C4-2B (cell line): Measurements from ENCODE around the gene ANKRD16.
"Not testable (repeated sequence)": the region's sequence is repeated elsewhere in the genome, so short reads cannot be mapped to it uniquely, and the experiment has no call there.

ENCODE experiments used
- H3K27ac ChIP-seq: fragments of 450-650 bp; 2 replicates; pipeline ENCODE4 v1.5.1; 2017
- ZFX ChIP-seq: fragments of 450-650 bp; IDR thresholded peaks from 2 replicates; pipeline ENCODE4 v1.6.1; 2017
- TF ChIP-seq, protein P1 (sequence below): fragments of 450-650 bp; conservative IDR thresholded peaks from 2 replicates; pipeline ENCODE4 v1.5.1; 2017; ENCODE audit warnings: mild to moderate bottlenecking

The ANKRD16 gene

DNA sequence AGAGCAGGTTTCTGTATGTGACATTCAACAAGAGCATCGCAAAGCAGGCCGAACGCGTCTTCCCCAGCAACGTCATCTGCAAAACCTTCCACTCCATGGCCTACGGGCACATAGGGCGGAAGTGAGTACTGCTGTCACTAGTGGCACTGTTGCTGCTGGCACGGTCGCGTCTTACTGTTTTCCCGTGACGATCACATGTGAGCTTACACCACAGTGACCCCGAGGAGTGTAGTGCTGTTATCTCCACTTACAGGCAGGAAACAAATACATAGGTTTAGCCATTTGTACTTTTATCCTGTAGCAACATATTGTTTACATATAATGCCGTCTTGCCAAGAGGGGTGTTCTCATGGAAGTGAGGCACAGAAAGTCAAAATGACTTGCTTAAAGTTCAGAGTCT lies 25.8 kb upstream of the ANKRD16 start:
- TF ChIP-seq, protein P1, sequence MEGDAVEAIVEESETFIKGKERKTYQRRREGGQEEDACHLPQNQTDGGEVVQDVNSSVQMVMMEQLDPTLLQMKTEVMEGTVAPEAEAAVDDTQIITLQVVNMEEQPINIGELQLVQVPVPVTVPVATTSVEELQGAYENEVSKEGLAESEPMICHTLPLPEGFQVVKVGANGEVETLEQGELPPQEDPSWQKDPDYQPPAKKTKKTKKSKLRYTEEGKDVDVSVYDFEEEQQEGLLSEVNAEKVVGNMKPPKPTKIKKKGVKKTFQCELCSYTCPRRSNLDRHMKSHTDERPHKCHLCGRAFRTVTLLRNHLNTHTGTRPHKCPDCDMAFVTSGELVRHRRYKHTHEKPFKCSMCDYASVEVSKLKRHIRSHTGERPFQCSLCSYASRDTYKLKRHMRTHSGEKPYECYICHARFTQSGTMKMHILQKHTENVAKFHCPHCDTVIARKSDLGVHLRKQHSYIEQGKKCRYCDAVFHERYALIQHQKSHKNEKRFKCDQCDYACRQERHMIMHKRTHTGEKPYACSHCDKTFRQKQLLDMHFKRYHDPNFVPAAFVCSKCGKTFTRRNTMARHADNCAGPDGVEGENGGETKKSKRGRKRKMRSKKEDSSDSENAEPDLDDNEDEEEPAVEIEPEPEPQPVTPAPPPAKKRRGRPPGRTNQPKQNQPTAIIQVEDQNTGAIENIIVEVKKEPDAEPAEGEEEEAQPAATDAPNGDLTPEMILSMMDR: no peak
- no peak for TF ChIP-seq ZFX
- no peak overlapping the region for H3K27ac ChIP-seq

DNA sequence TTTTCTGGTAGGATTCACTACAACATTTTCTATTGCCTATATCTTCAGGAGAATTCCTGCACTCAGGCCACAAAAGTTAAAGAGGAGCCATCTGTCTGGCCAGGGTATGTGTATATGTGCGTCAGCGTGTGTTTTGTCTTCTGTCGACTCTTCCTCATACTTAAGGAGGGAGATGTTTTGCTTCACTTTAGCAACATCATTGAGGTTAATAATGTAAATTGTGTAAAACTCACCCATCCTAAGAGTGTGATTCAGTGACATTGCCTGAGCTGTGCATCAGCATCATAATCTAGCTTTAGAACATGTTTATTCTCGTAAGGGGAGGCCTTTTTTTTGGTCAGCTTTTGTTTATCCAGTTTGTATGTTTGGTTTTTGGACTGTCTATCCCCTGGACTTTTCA lies 24.0 kb upstream of the ANKRD16 start:
- TF ChIP-seq, protein P1: no peak
- no peak for TF ChIP-seq ZFX
- no peak overlapping the region for H3K27ac ChIP-seq

DNA sequence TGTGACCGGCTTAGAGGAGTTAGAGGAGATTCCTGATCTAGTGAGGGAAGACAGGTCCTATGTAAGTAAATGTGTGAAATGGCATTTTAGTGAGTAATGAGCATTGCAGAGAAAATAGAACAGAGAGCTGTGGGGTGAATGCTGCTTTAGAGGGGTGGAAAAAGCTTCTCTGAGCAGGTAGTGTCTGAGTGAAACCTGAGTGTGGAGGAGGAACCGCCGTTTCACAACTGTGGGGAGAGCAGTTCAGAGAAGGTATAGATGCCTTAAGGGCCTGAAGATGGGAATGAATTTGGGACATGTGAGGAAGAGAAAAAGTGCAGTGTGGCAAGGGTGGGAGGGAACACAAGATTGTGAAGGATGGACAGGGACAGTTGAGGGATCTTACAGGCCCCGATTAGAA lies 22.0 kb upstream of the ANKRD16 start:
- H3K27ac ChIP-seq: no peak overlapping the region
- TF ChIP-seq, protein P1: no peak
- TF ChIP-seq ZFX: no peak

DNA sequence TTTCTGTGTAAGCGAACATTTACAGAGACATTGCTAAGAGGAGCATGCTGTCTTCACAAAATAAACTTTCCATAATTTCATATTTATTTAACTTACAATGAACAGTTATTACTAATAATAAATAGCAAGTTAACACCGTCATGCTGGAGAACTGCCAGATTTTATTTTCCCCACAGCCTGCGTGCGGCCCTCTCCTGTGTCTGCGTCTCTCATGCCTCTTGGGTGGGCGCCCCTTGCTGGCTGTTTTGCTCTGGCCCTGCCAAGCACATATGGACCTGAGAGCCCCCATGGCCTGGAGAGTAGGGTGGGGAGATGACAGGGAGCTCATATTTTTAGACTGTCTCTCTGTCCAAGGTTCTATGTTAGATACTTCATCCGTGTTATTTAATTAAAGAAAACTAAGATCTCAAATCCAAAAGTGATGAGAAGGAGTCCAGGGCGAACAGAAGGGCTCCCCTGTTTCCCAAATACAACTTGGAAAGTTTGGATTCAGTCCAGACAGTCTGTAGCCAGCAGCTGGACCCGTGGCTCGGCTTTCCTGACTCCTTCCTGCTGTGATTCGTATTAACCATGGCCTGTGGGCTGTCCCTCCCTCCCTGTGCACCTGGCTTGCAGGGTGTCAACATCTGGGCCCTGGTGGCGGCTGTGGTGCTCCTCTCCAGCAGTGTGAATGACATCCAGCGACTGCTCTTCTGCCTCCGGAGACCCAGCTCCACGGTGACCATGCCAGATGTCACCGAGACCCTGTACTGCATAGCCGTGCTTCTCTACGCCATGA lies 20.8 kb upstream of the ANKRD16 start:
- H3K27ac ChIP-seq: no peak overlapping the region
- TF ChIP-seq ZFX: no peak
- TF ChIP-seq, protein P1: no peak

DNA sequence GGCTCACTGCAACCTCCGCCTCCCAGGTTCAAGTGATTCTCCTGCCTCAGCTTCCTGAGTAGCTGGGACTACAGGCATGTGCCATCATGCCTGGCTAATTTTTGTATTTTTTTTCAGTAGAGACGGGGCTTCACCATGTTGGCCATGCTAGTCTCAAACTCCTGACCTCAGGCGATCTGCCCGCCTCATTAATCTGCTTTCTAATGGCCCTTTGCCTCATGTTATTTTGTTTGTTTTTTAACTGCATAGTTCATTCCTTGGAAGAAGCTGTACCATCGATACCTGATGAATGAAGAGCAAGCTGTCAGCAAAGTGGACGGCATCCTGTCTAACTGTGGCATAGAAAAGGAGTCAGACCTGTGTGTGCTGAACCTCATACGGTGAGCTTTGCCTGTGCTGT lies 19.0 kb upstream of the ANKRD16 start:
- H3K27ac ChIP-seq: not testable (repeated sequence)

DNA sequence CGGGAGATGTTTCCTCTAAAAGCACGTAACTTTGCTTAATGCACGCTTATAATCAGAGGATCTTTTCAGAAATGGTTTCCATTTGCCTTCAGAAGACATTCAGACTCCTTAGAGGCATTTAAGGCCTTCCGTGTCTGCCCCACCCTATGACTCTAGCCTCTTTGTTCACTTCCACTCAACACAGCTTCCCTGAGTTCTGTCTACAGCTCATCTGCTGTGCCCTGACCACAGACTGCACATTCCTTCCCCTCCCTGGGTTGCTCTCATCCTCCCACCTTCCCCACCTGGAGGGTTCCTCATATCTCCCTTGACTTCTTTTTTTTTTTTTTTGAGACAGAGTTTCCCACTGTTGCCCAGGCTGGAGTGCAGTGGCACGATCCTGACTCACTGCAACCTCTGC lies 17.0 kb upstream of the ANKRD16 start:
- no peak for TF ChIP-seq ZFX
- TF ChIP-seq, protein P1: no peak
- no peak overlapping the region for H3K27ac ChIP-seq

DNA sequence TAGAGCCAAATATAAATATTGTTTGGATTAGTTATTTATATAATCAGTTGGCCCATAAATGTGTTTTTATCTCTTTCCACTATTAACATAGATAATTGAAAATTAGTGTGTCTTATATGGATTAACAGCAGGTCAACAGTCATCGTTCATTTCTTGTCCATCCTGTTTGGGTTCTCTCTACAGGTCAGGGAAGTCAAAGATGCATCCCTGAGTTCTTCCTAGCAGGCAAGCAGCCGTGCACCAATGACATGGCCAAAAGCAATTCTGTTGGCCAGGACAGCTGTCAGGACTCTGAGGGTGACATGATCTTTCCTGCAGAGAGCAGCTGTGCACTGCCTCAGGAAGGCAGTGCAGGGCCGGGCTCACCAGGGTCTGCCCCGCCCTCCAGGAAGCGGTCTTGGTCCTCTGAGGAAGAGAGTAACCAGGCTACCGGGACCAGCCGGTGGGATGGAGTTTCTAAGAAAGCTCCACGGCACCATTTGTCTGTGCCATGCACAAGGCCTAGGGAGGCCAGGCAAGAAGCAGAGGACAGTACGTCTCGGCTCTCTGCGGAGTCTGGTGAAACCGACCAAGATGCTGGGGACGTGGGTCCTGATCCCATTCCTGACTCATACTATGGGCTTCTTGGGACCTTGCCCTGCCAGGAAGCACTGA lies 16.3 kb upstream of the ANKRD16 start:
- TF ChIP-seq, protein P1: no peak
- no peak for TF ChIP-seq ZFX
- no peak overlapping the region for H3K27ac ChIP-seq
